Stimulated activated CD4-positive, alpha-beta T cell treated with anti-CD3 and anti-CD28 coated beads, Interleukin-12 subunit alpha, Interleukin-12 subunit beta, amount 100 ng/mL, for 48 hours (primary cell): Measurements from ENCODE around the gene LRRC8E.
"Not testable (repeated sequence)": the region's sequence is repeated elsewhere in the genome, so short reads cannot be mapped to it uniquely, and the experiment has no call there.

Experiments
- DNase-seq, 3 donors: peaks; one replicate each; pipeline ENCODE4 v3.0.0-alpha.2; 2020; ENCODE audit warnings: low read depth in 2 of 3, low spot score in 1 of 3

LRRC8E gene

GRCh38 chr19:7883796-7884570 is 4.3 kb upstream of the LRRC8E start:
- no peak for DNase-seq

DNA sequence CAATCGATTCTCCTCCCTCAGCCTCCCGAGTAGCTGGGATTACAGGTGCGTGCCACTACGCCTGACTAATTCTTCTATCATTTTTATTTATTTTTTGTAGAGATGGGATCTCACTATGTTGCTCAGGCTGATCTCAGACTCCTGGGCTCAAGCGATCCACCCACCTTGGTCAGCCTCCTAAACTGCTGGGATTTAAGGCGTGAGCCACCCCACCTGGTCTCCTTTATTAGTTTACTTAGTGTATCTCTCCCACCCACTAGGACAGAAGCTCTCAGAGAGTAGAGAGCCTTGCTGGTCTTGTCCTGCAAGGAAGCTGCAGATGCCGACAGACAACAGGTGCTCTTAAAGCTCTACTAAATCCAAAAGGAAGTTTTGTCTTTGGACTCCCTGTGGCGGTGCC is 2.5 kb upstream of the LRRC8E start:
- DNase-seq = no peak

DNA sequence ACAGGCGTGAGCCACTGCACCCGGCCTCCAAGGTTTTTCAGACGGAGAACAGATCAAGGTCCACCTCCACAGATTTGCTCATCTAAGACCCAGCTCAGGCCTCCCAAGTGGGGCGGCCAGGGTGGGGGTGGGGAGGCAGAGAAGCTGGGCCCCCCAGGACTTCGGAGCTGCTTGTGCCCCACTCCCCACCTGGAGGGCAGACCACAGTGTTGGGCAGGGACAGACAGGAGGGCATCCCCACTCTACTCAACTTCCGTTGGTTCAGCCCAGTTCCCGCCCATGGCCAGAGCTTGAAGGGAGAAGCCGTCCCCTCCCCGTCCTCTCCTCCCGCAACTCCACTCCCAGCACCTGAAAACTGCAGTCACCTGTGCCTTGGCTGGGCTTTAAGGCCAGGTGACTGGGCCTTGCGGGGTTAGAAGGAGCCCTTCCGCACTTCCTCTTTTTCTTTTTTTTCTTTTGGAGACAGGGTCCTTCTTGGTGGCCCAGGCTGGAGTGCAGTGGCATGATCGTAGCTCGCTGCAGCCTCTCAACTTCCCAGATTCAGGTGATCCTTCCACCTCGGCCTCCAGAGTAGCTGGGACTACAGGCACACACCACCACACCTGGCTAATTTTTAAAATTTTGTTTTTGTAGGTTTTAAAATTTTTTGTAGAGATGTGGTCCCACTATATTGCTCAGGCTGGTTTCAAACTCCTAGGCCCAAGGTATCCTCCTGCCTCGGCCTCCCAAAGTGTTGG is 734 bp upstream of the LRRC8E start:
- DNase-seq = no peak

- no peak for DNase-seq
Measured at GRCh38 chr19:7888826-7889217, 512 bp downstream of the LRRC8E start.

- DNase-seq = not testable (repeated sequence)
Measured at GRCh38 chr19:7893362-7894101, 5.2 kb downstream of the LRRC8E start.

- DNase-seq = no peak
Measured at GRCh38 chr19:7894612-7895309, 6.5 kb downstream of the LRRC8E start.

GRCh38 chr19:7895565-7895964 is 7.3 kb downstream of the LRRC8E start:
- no peak for DNase-seq

- no peak for DNase-seq
Measured at GRCh38 chr19:7897292-7897691, 9.0 kb downstream of the LRRC8E start.

DNA sequence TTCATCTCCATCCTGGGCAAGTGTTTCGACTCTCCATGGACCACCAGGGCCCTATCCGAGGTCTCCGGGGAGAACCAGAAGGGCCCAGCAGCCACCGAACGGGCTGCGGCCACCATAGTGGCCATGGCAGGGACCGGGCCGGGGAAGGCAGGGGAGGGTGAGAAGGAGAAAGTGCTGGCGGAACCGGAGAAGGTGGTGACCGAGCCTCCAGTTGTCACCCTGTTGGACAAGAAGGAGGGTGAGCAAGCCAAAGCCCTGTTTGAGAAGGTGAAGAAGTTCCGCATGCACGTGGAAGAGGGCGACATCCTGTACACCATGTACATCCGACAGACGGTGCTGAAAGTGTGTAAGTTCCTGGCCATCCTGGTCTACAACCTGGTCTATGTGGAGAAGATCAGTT is 10.7 kb downstream of the LRRC8E start:
- no peak for DNase-seq

GRCh38 chr19:7899751-7900378 is 11.6 kb downstream of the LRRC8E start:
- DNase-seq = no peak

GRCh38 chr19:7900401-7900870 is 12.1 kb downstream of the LRRC8E start:
- no peak for DNase-seq

DNA sequence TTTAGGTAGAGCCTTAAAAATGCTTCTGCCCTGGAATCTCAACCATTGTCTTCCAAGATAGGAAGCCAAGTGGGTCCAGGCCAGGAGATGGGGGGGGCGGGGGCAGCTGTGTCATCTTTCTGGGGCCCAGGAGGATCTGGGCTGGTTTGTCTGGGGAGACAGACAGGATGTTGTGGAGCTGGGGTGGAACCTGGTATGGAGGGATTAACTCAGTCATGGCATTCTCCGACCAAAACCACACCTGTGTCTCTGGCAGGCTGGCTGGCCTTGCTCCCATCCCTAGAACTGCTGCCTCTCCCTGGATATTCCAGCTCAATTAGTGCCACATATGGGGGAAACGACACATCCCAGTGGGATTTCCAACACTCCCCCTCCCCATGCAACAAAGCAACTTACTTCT is 12.6 kb downstream of the LRRC8E start:
- no peak for DNase-seq

- DNase-seq = no peak
Measured at GRCh38 chr19:7901337-7901736, 13.0 kb downstream of the LRRC8E start.

DNA sequence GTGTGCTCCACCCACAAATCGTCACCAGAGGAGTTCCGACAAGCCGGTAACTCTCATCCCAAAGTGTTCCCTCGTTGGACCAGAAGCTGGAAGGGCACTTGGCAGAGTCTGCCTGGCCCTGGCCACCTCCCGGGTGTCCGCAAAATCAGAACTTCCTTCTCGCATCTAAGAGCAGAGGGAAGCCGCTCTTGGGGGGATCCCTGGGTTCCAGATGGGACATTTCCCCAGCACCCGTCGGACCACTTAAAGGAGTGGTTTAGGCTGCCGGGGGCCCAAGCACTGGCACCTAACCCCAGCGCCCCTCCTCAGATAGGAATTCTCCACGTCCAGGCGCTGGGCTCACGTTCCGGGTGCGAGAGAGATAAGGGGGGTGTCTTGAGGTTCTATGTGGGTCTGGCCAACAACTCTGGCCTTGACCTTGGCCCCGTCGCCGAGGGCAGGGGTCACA is 14.5 kb downstream of the LRRC8E start:
- DNase-seq = no peak

DNA sequence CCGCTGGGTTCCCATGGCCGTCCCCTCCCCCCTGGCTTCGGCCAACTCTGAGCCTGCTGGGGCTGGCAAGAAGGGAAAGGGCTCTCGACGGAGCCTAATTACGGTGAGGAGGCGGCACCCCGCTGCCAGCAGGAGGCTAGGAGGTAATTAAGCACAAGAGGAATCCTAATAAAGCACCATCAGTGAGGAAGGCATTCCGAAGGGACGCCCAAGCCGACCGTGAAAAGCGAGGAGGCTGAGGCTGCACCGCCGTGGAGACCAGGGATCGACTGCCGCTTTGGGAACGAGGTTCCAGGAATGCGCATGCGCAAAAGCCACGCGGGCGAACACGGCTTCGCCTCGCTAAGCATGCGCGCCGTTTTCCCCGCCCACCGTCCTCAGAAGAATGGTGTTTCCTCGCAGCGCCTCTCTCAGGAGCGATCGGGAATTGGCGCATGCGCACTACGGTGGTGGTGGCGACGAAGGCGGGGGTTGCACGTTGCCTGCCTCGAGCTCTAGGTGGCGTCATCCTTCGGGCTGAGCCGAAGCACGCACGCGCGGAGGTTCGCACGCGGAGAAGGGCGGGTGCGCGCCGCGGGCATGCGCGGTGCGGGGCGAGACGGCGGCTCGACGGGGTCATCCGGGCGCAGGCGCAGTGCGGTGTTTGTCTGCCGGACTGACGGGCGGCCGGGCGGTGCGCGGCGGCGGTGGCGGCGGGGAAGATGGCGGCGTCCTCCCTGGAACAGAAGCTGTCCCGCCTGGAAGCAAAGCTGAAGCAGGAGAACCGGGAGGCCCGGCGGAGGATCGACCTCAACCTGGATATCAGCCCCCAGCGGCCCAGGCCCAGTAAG is 15.1 kb downstream of the LRRC8E start, which contains the start of gene MAP2K7:
Gene MAP2K7 (plus strand): TSS at position 634 of the 830 bp plus-strand sequence. CDS start 68 bp downstream, at position 702.
- DNase-seq = peak; percentile 100

GRCh38 chr19:7904074-7905020 is 16.0 kb downstream of the LRRC8E start:
- DNase-seq = peak in 2 of 3 donors; percentile 24 to 37

DNA sequence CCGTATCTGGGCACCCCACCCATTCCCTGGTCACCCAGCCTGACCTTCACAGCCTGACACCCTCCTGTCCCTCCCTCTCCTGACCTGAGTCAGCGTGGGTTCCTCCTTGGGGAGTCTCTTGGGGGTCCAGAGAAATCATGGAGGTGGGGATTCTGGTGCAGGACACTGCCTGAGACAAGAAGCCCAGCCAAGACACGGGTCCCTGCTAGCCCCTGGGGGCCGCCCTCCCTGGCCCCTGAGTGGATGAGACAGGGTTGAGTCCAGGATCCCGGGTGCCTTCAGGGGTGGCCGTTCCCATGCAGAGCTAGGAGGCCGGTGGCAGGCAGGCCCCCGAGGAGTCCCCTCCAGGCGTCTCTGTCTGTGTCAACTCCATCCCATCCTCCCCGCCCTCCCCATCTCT is 17.0 kb downstream of the LRRC8E start:
- no peak for DNase-seq

DNA sequence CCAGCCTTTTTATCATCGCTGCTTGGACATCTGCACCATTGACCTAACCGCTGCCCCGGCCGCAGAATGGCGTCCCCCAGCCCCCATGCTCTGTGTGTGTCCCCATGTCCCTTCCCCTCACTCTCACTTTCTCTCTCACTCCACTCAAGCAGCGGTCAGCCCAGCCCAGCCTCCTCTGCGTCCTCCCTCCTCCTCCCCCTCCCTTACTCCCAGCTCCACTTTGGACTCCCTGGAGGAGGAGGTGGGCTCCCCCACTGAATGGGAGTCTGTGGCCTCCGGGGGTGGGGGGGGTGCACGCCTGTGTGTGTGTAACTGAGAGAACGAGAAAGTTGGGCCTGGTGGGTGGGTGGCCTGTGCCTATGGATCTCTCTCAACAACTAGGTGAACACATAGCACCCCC is 17.5 kb downstream of the LRRC8E start:
- no peak for DNase-seq
